Brain microvascular endothelial cell (primary cell): Measurements from ENCODE around the gene SH2D2A.

Source experiments
- DNase-seq: peaks from one replicate; pipeline ENCODE4 v3.0.0-alpha.2; 2020
- H3K27ac ChIP-seq: fragments of 250-450 bp; sonication (Bioruptor Pico); 2 replicates; pipeline ENCODE4 v1.5.1; 2020; ENCODE audit warnings: mild to moderate bottlenecking, moderate library complexity
- H3K27me3 ChIP-seq: fragments of 250-450 bp; sonication (Bioruptor Pico); replicated peaks from 2 replicates; pipeline ENCODE4 v1.5.1; 2020; ENCODE audit warnings: mild to moderate bottlenecking
- H3K36me3 ChIP-seq: fragments of 250-450 bp; sonication (Bioruptor Pico); replicated peaks from 2 replicates; pipeline ENCODE4 v1.5.1; 2020; ENCODE audit warnings: mild to moderate bottlenecking
- H3K4me3 ChIP-seq: 2 replicates; pipeline ENCODE4 v1.5.1; 2011; ENCODE audit warnings: low read depth, mild to moderate bottlenecking, control low read depth, low read length, moderate library complexity
- in situ Hi-C: cut with HindIII; loops from 2 replicates; pipeline ENCODE4 v1.10.0; 2017; ENCODE audit warnings: low sequenced_read_pairs, low pct_ligation_motif_present
- TF ChIP-seq, protein P1 (sequence below): IDR thresholded peaks from 2 replicates; pipeline ENCODE4 v1.5.1; 2011; ENCODE audit warnings: low read depth, mild to moderate bottlenecking, moderate library complexity, low read length, control low read depth, inconsistent platforms; ENCODE audit errors: missing control alignments

Gene SH2D2A

GRCh38 chr1:156812293-156812990 lies 4.2 kb downstream of the SH2D2A start:
- no peak overlapping the region for H3K27ac ChIP-seq
- H3K27me3 ChIP-seq: no peaks in the 10 kb centered on the region
- in situ Hi-C loops: no loop called here
- DNase-seq: no peak
- H3K36me3 ChIP-seq: no peaks in the 10 kb centered on the region
- TF ChIP-seq, protein P1, sequence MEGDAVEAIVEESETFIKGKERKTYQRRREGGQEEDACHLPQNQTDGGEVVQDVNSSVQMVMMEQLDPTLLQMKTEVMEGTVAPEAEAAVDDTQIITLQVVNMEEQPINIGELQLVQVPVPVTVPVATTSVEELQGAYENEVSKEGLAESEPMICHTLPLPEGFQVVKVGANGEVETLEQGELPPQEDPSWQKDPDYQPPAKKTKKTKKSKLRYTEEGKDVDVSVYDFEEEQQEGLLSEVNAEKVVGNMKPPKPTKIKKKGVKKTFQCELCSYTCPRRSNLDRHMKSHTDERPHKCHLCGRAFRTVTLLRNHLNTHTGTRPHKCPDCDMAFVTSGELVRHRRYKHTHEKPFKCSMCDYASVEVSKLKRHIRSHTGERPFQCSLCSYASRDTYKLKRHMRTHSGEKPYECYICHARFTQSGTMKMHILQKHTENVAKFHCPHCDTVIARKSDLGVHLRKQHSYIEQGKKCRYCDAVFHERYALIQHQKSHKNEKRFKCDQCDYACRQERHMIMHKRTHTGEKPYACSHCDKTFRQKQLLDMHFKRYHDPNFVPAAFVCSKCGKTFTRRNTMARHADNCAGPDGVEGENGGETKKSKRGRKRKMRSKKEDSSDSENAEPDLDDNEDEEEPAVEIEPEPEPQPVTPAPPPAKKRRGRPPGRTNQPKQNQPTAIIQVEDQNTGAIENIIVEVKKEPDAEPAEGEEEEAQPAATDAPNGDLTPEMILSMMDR: no peak
- H3K4me3 ChIP-seq: no peak overlapping the region

GRCh38 chr1:156811168-156811567 lies 5.5 kb downstream of the SH2D2A start:
- no peak overlapping the region for H3K4me3 ChIP-seq
- no peak overlapping the region for H3K27ac ChIP-seq
- H3K36me3 ChIP-seq: no peaks in the 10 kb centered on the region
- H3K27me3 ChIP-seq: no peaks in the 10 kb centered on the region
- TF ChIP-seq, protein P1: no peak
- DNase-seq: no peak
- in situ Hi-C loops: no loop called here

GRCh38 chr1:156809711-156810366 lies 6.8 kb downstream of the SH2D2A start:
- Histone ChIP-seq H3K36me3 (no peaks in the 10 kb centered on the region), H3K27ac (no peak overlapping the region), H3K4me3 (no peak overlapping the region), H3K27me3 (no peaks in the 10 kb centered on the region)
- DNase-seq: no peak
- in situ Hi-C loops: no loop called here
- TF ChIP-seq, protein P1: no peak

DNA sequence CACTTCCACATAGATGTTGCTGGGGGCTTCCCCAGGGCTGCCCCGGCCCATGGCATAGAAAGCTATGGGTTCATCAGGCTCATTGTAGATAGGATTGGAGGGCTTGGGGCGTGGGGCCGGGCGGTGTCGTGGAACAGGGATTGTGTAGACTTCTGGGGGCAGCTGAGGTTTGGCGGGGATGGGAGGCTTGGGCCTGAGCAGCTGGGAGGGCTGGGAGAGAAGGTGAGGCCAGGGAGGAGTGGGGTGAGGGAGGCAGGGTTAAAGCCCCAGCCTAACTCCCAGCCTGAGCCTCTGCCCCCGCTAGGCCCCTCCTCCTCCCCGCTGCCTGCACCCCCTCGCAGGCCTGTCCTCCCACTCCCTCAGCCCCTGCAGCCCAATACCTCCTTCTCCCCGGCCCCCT lies 7.4 kb downstream of the SH2D2A start:
- Histone ChIP-seq H3K27ac (no peak overlapping the region), H3K27me3 (no peaks in the 10 kb centered on the region), H3K4me3 (no peak overlapping the region), H3K36me3 (no peaks in the 10 kb centered on the region)
- TF ChIP-seq, protein P1: no peak
- in situ Hi-C loops: no loop called here
- DNase-seq: no peak

DNA sequence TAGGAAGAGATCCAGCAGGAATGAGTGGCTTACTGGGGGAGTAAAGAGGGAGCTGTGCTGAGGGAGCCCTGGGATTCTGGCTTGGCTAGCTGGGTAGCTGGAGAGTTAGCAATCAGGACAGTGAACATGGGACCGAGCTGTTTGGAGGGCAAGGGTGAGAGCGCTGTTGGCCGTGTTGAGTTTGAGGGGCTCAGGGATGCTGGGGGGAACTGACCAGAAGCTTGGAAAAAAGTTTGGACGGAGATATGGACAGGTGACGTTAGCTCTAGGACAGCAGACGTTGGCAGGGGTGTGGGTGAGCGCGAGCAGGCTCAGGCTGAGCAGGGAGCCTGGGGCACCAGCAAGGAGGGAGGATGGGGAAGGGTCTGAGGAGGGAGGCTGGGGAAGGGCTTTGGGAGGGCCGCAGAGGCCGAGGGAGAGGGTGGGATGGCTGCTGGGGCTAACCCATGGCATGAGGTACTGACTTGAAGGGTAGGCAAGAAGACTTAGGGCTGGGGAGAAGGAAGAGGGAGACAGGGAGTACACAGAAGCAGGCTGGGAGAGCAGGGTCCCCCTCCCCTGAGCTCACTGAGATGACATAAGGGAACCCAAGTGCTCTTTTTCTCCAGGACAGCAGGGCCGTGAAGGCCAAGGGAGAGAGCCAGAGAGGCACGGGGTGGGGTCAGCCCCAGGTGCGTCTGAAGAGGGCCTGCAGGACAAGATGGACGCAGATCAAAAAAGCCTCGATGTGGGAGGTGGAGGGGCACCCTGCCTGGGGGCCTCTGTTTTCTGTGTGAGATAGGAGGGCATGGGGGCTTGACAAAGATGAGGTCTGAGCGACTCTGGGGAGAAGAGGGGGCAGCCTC lies 8.2 kb downstream of the SH2D2A start:
- no peaks in the 10 kb centered on the region for H3K36me3 ChIP-seq
- H3K27ac ChIP-seq: no peak overlapping the region
- TF ChIP-seq, protein P1: no peak
- no peak for DNase-seq
- in situ Hi-C loops: no loop called here
- no peak overlapping the region for H3K4me3 ChIP-seq
- no peaks in the 10 kb centered on the region for H3K27me3 ChIP-seq
